A673 (cell line): ENCODE results near the gene PSMB5. TPM values are rescaled to one million over a fixed set of nuclear protein-coding genes. Genes with fewer than 3 reads are reported as not detected.

Source experiments
- BruUV-seq: library from RNA; stranded (reverse); fragments of 400-500 nt; replicated peaks from 2 replicates; lab custom pipeline; 2021; lab: Mats Ljungman, UMichigan
- CTCF ChIA-PET: fragments of 300-600 bp; sonication (Branson Sonifier 250); formaldehyde crosslinking; loops from one replicate; lab custom pipeline; 2022; ENCODE audit warnings: antibody characterized with exemption; lab: Charles Lee
- POLR2A ChIA-PET: fragments of 300-600 bp; sonication (Branson Sonifier 250); formaldehyde crosslinking; loops from one replicate; lab custom pipeline; 2022; ENCODE audit warnings: antibody characterized with exemption; ENCODE audit not compliant: low non-redundant PET; lab: Charles Lee
- DNase-seq: peaks from one replicate; pipeline ENCODE4 v3.0.0-alpha.2; 2015; ENCODE audit warnings: low spot score
- H3K27ac ChIP-seq: fragments of 200-600 bp; sonication (generic); 2 replicates; pipeline ENCODE4 v1.5.1; 2016; ENCODE audit warnings: mixed run types, low read depth, mild to moderate bottlenecking, mixed read lengths, antibody characterized with exemption, low read length; ENCODE audit not compliant: poor library complexity, severe bottlenecking
- H3K27me3 ChIP-seq: fragments of 200-600 bp; sonication (generic); replicated peaks from 2 replicates; pipeline ENCODE4 v1.6.1; 2017; ENCODE audit warnings: mixed run types, low read depth, mild to moderate bottlenecking, mixed read lengths, antibody characterized with exemption, low read length; ENCODE audit not compliant: insufficient read depth, poor library complexity
- H3K36me3 ChIP-seq: fragments of 200-600 bp; sonication (generic); 2 replicates; pipeline ENCODE4 v1.6.1; 2016; ENCODE audit warnings: mixed run types, mild to moderate bottlenecking, mixed read lengths, antibody characterized with exemption, low read length; ENCODE audit not compliant: insufficient read depth, poor library complexity, severe bottlenecking
- H3K4me1 ChIP-seq: fragments of 200-600 bp; sonication (generic); 2 replicates; pipeline ENCODE4 v1.6.1; 2017; ENCODE audit warnings: mixed run types, mild to moderate bottlenecking, mixed read lengths, antibody characterized with exemption, low read length; ENCODE audit not compliant: insufficient read depth, poor library complexity, severe bottlenecking
- H3K4me3 ChIP-seq: fragments of 200-600 bp; sonication (generic); 2 replicates; pipeline ENCODE4 v1.5.1; 2016; ENCODE audit warnings: low read depth, mixed run types, mild to moderate bottlenecking, mixed read lengths, low read length; ENCODE audit not compliant: poor library complexity, severe bottlenecking
- H3K9me3 ChIP-seq: fragments of 200-600 bp; sonication (generic); 2 replicates; pipeline ENCODE4 v1.6.1; 2016; ENCODE audit warnings: mixed run types, low read depth, mild to moderate bottlenecking, mixed read lengths, antibody characterized with exemption, low read length; ENCODE audit not compliant: poor library complexity, severe bottlenecking
- CTCF ChIP-seq: fragments of 300-800, 200-600 bp; sonication (generic); conservative IDR thresholded peaks from 2 replicates; pipeline ENCODE4 v1.5.1; 2017; ENCODE audit warnings: low read depth, mild to moderate bottlenecking, antibody characterized with exemption, low read length, moderate library complexity, mixed read lengths
- EZH2 ChIP-seq: fragments of 200-600 bp; sonication (generic); IDR thresholded peaks from 2 replicates; pipeline ENCODE4 v1.6.1; 2017; ENCODE audit warnings: borderline replicate concordance, low read depth, mild to moderate bottlenecking, mixed read lengths, antibody characterized with exemption, low read length; ENCODE audit not compliant: poor library complexity, severe bottlenecking
- intact Hi-C: fragments of 100-400 bp; cut with micrococcal nuclease; formaldehyde crosslinking; loops from one replicate; pipeline ENCODE4 v1.10.0; 2022; ENCODE audit not compliant: unreplicated experiment
- total RNA-seq: library from RNA; stranded (reverse); gene quantifications from 2 replicates; pipeline ENCODE4 v1.2.3, GENCODE V29; 2021

PSMB5 gene
- total RNA-seq, 1 experiment from 2014 or later, result 500 TPM

GRCh38 chr14:23055147-23055550 is 20.4 kb upstream of the PSMB5 start:
- Histone ChIP-seq H3K27ac (no peak overlapping the region), H3K9me3 (no peaks in the 10 kb centered on the region), H3K4me3 (no peak overlapping the region), H3K36me3 (peaks cover 40% of the 10 kb centered on the region), H3K27me3 (no peaks in the 10 kb centered on the region), H3K4me1 (peaks cover 19% of the 10 kb centered on the region)
- no peak for DNase-seq
- TF ChIP-seq CTCF, result no peak
- intact Hi-C loops, result loop anchor here (5.0 to 10.0 kb wide), 2 partner anchors 500 to 668 kb away; no protein-coding TSS in a partner anchor
- CTCF ChIA-PET, result interaction anchor here (0.6 to 10.7 kb wide), 3 partner anchors 61 to 194 kb away, joined by 6 to 134 read pairs (median 16); no protein-coding TSS in a partner anchor
- POLR2A ChIA-PET, result no interaction called here
- no TSS peak for BruUV-seq

GRCh38 chr14:23054000-23054811 is 19.5 kb upstream of the PSMB5 start:
- peak; percentile 58 for TF ChIP-seq CTCF
- no peak for TF ChIP-seq EZH2
- Histone ChIP-seq H3K4me3 (no peak overlapping the region), H3K4me1 (peaks cover 19% of the 10 kb centered on the region), H3K36me3 (peaks cover 40% of the 10 kb centered on the region), H3K9me3 (no peaks in the 10 kb centered on the region), H3K27me3 (no peaks in the 10 kb centered on the region), H3K27ac (no peak overlapping the region)
- intact Hi-C loops, result loop anchor here (1.0 to 10.0 kb wide), 3 partner anchors 60 to 499 kb away; no protein-coding TSS in a partner anchor
- no TSS peak for BruUV-seq
- peak; percentile 54 for DNase-seq
- ChIA-PET CTCF (interaction anchor here (1.9 to 10.7 kb wide), 2 partner anchors 60 to 68 kb away, joined by 16 to 134 read pairs; no protein-coding TSS in a partner anchor), POLR2A (interaction anchor here (0.5 kb wide), 1 partner anchor 27 kb away, joined by 3 read pairs; no protein-coding TSS in a partner anchor)

GRCh38 chr14:23053426-23053825 is 18.7 kb upstream of the PSMB5 start:
- CTCF ChIA-PET, result interaction anchor here (1.9 to 10.7 kb wide), 2 partner anchors 59 to 67 kb away, joined by 16 to 134 read pairs; no protein-coding TSS in a partner anchor
- H3K27ac ChIP-seq, result no peak overlapping the region
- no TSS peak for BruUV-seq
- no peak for TF ChIP-seq CTCF
- no peaks in the 10 kb centered on the region for H3K27me3 ChIP-seq
- POLR2A ChIA-PET, result interaction anchor here (0.5 to 0.6 kb wide), 2 partner anchors 26 to 182 kb away, joined by 3 to 5 read pairs; no protein-coding TSS in a partner anchor
- H3K36me3 ChIP-seq, result peaks cover 40% of the 10 kb centered on the region
- H3K9me3 ChIP-seq, result no peaks in the 10 kb centered on the region
- H3K4me3 ChIP-seq, result no peak overlapping the region
- peaks cover 18% of the 10 kb centered on the region for H3K4me1 ChIP-seq
- DNase-seq, result no peak
- intact Hi-C loops, result loop anchor here (10.0 kb wide), 1 partner anchor 499 kb away; no protein-coding TSS in a partner anchor
